Parietal lobe (tissue), 2 donors: Measurements from ENCODE around the gene OXCT2. TPM values are rescaled to one million over a fixed set of nuclear protein-coding genes. Genes with fewer than 3 reads are reported as not detected.

Experiments used
- small RNA-seq: library from RNA; depleted of rRNA; stranded (forward); fragments of <200 nt; gene quantifications from one replicate; pipeline ENCODE3, GENCODE V24; 2014; ENCODE audit warnings: low replicate concordance
- total RNA-seq: library from RNA; depleted of rRNA; stranded (reverse); fragments of >200 nt; gene quantifications from one replicate; pipeline ENCODE4 v1.2.3, GENCODE V29; 2014

The OXCT2 gene
- total RNA-seq = 0.31 TPM

GRCh38 chr1:39771022-39771532 is at the start of gene OXCT2:
Gene OXCT2 (minus strand): TSS chr1:39771348. CDS start chr1:39771255, 93 bp downstream.

GRCh38 chr1:39788758-39789570 is 17.8 kb upstream of the OXCT2 start, which contains the start of gene BMP8B:
Gene BMP8B (minus strand): TSS chr1:39788865. CDS start chr1:39788485, 380 bp downstream.

GRCh38 chr1:39738622-39739366 is 32.4 kb downstream of the OXCT2 start, which contains the start of gene PPIE:
Gene PPIE (plus strand): TSS chr1:39738882. CDS start chr1:39738901, 19 bp downstream.

Small RNA genes within 50 kb of the gene (small RNA-seq; reads per million reads assigned to genes)
- gene AL033527.1 (not detected), gene RNU7-121P (not detected)

Other genes starting within 250 kb of the OXCT2 start
- 160 TPM for gene PABPC4, start 194.6 kb downstream of the OXCT2 start, total RNA-seq
- gene HEYL, start 131.7 kb downstream of the OXCT2 start, total RNA-seq = 0.63 TPM
- gene NT5C1A, start 99.2 kb downstream of the OXCT2 start, total RNA-seq = 2.2 TPM
- 47.9 TPM for gene HPCAL4, start 79.9 kb downstream of the OXCT2 start, total RNA-seq
- gene PPIE, start 32.5 kb downstream of the OXCT2 start, total RNA-seq = 31.6 TPM
- 0.63 TPM for gene BMP8B, start 17.5 kb upstream of the OXCT2 start, total RNA-seq
- gene TRIT1, start 112.2 kb upstream of the OXCT2 start, total RNA-seq = 41.9 TPM
- 9.1 TPM for gene MYCL, start 130.6 kb upstream of the OXCT2 start, total RNA-seq
- 18.8 TPM for gene MFSD2A, start 183.8 kb upstream of the OXCT2 start, total RNA-seq